GM23338 (cell line): ENCODE data around the gene RTL1. TPM values are rescaled to one million over a fixed set of nuclear protein-coding genes. Genes with fewer than 3 reads are reported as not detected.

Experiments used
- ATAC-seq: fragments of 200-7000 bp; cut with Tn5 transposase; 3 replicates; pipeline ENCODE4 v1.9.1; 2020
- DNase-seq: peaks from one replicate; pipeline ENCODE4 v3.0.0-alpha.2; 2015; ENCODE audit warnings: low spot score
- H2AFZ ChIP-seq: fragments of 200-600 bp; sonication (generic); 2 replicates; pipeline ENCODE4 v1.8.0; 2016; ENCODE audit warnings: antibody characterized with exemption, mild to moderate bottlenecking, moderate library complexity
- H3F3A ChIP-seq: fragments of 200-600 bp; sonication (generic); replicated peaks from 2 replicates; pipeline ENCODE4 v1.8.0; 2017; ENCODE audit warnings: antibody characterized with exemption, mixed run types, low read depth
- H3K27ac ChIP-seq: fragments of 200-600 bp; sonication (generic); 2 replicates; pipeline ENCODE4 v1.6.1; 2016; ENCODE audit warnings: low read depth
- H3K27me3 ChIP-seq: fragments of 200-600 bp; sonication (generic); 2 replicates; pipeline ENCODE4 v1.8.0; 2016; ENCODE audit warnings: mild to moderate bottlenecking, mixed run types, moderate library complexity; ENCODE audit not compliant: insufficient read depth
- H3K36me3 ChIP-seq: fragments of 200-600 bp; sonication (generic); 2 replicates; pipeline ENCODE4 v1.8.0; 2016; ENCODE audit warnings: mild to moderate bottlenecking; ENCODE audit not compliant: insufficient read depth
- H3K4me1 ChIP-seq: fragments of 200-600 bp; sonication (generic); 2 replicates; pipeline ENCODE4 v1.8.0; 2016; ENCODE audit warnings: mild to moderate bottlenecking, moderate library complexity; ENCODE audit not compliant: insufficient read depth
- H3K4me2 ChIP-seq: fragments of 200-600 bp; sonication (generic); 2 replicates; pipeline ENCODE4 v1.7.1; 2017; ENCODE audit warnings: mixed run types
- H3K4me3 ChIP-seq: fragments of 200-600 bp; sonication (generic); 2 replicates; pipeline ENCODE4 v1.6.1; 2016; ENCODE audit warnings: mixed run types
- H3K79me2 ChIP-seq: fragments of 200-600 bp; sonication (generic); replicated peaks from 2 replicates; pipeline ENCODE4 v1.8.0; 2017; ENCODE audit warnings: mild to moderate bottlenecking; ENCODE audit not compliant: insufficient read depth
- H3K9me2 ChIP-seq: fragments of 200-600 bp; sonication (generic); 2 replicates; pipeline ENCODE4 v1.8.0; 2017; ENCODE audit not compliant: insufficient read depth
- H4K20me1 ChIP-seq: fragments of 200-600 bp; sonication (generic); replicated peaks from 2 replicates; pipeline ENCODE4 v1.8.0; 2017; ENCODE audit warnings: mild to moderate bottlenecking; ENCODE audit not compliant: insufficient read depth
- H3K27ac Mint-ChIP-seq: 2 replicates; pipeline ENCODE4 v1.8.0; 2020; ENCODE audit warnings: inconsistent platforms, mild to moderate bottlenecking, moderate library complexity, mixed read lengths
- H3K27me3 Mint-ChIP-seq: 3 replicates; pipeline ENCODE4 v1.8.0; 2022; ENCODE audit warnings: low read depth, mild to moderate bottlenecking, moderate library complexity, mixed read lengths, inconsistent platforms; ENCODE audit not compliant: insufficient read depth, poor library complexity
- H3K36me3 Mint-ChIP-seq: 3 replicates; pipeline ENCODE4 v1.8.0; 2021; ENCODE audit warnings: low read depth, mild to moderate bottlenecking, inconsistent platforms, moderate library complexity, mixed read lengths
- H3K4me1 Mint-ChIP-seq: 3 replicates; pipeline ENCODE4 v1.8.0; 2020; ENCODE audit warnings: mild to moderate bottlenecking, inconsistent platforms, mixed read lengths
- H3K4me3 Mint-ChIP-seq: 3 replicates; pipeline ENCODE4 v1.8.0; 2021; ENCODE audit warnings: moderate library complexity, mild to moderate bottlenecking, inconsistent platforms, mixed read lengths
- H3K9me3 Mint-ChIP-seq: 3 replicates; pipeline ENCODE4 v1.8.0; 2020; ENCODE audit warnings: moderate library complexity, mild to moderate bottlenecking, inconsistent platforms, mixed read lengths
- CREB1 ChIP-seq: fragments of 250-450 bp; sonication (Bioruptor Pico); IDR thresholded peaks from 2 replicates; pipeline ENCODE4 v1.5.0; 2020; ENCODE audit warnings: low read depth, mild to moderate bottlenecking, moderate library complexity
- EZH2 ChIP-seq: fragments of 200-600 bp; sonication (generic); IDR thresholded peaks from one replicate; pipeline ENCODE4 v1.8.0; 2017; ENCODE audit warnings: antibody characterized with exemption, mild to moderate bottlenecking, low read depth; ENCODE audit not compliant: unreplicated experiment
- EZH2phosphoT487 ChIP-seq: fragments of 200-600 bp; sonication (generic); IDR thresholded peaks from one replicate; pipeline ENCODE4 v1.8.1; 2018; ENCODE audit warnings: antibody characterized with exemption; ENCODE audit not compliant: unreplicated experiment
- JUNB ChIP-seq: IDR thresholded peaks from one replicate; pipeline ENCODE4 v1.6.1; 2016; ENCODE audit warnings: antibody characterized with exemption; ENCODE audit not compliant: unreplicated experiment
- NANOG ChIP-seq: IDR thresholded peaks from 2 replicates; pipeline ENCODE4 v1.6.1; 2016; ENCODE audit warnings: antibody characterized with exemption, borderline replicate concordance
- POLR2AphosphoS5 ChIP-seq: IDR thresholded peaks from 2 replicates; pipeline ENCODE4 v1.6.1; 2016; ENCODE audit warnings: antibody characterized with exemption, low read depth
- STAT1 ChIP-seq: IDR thresholded peaks from one replicate; pipeline ENCODE4 v1.6.1; 2016; ENCODE audit warnings: antibody characterized with exemption; ENCODE audit not compliant: unreplicated experiment
- ZNF114 ChIP-seq: fragments of 250-450 bp; sonication (Bioruptor Pico); IDR thresholded peaks from 2 replicates; pipeline ENCODE4 v1.5.0; 2020; ENCODE audit warnings: mild to moderate bottlenecking, moderate library complexity
- ZNF331 ChIP-seq: fragments of 250-450 bp; sonication (Bioruptor Pico); IDR thresholded peaks from 2 replicates; pipeline ENCODE4 v1.5.0; 2020; ENCODE audit warnings: low read depth, mild to moderate bottlenecking, moderate library complexity
- polyA plus RNA-seq: library from polyadenylated mRNA; unstranded; fragments of >200 nt; fragmentation: Nextera tagmentation; extraction: Ambion mirVana; gene quantifications from 2 replicates; pipeline ENCODE4 v1.2.1, GENCODE V29; 2016
- total RNA-seq: library from RNA; depleted of rRNA; stranded (reverse); fragments of >200 nt; shearing (Covaris generic); gene quantifications from 2 replicates; pipeline ENCODE4 v1.2.3, GENCODE V29; 2014
- TF ChIP-seq, protein P1 (sequence below): fragments of 250-450 bp; sonication (Bioruptor Pico); IDR thresholded peaks from 2 replicates; pipeline ENCODE4 v1.5.0; 2020; ENCODE audit warnings: mild to moderate bottlenecking, moderate library complexity
- TF ChIP-seq, protein P2 (sequence below): IDR thresholded peaks from 2 replicates; pipeline ENCODE4 v1.6.1; 2016; ENCODE audit warnings: antibody characterized with exemption
- TF ChIP-seq, protein P3 (sequence below): IDR thresholded peaks from one replicate; pipeline ENCODE4 v1.6.1; 2018; ENCODE audit warnings: antibody characterized with exemption; ENCODE audit not compliant: unreplicated experiment
- TF ChIP-seq, protein P4 (sequence below), 2 experiments: fragments of 200-600 bp in 1 of 2; sonication (generic) in 1 of 2; conservative IDR thresholded peaks; 2 replicates each; pipeline versions ENCODE4 v1.5.1 to v1.6.1; 2016 to 2017; ENCODE audit warnings: antibody characterized with exemption in 2 of 2, low read depth in 2 of 2, mild to moderate bottlenecking in 2 of 2, moderate library complexity in 1 of 2

RTL1 gene
- total and polyA plus RNA-seq, 2 experiments from 2014 or later, result not detected

DNA sequence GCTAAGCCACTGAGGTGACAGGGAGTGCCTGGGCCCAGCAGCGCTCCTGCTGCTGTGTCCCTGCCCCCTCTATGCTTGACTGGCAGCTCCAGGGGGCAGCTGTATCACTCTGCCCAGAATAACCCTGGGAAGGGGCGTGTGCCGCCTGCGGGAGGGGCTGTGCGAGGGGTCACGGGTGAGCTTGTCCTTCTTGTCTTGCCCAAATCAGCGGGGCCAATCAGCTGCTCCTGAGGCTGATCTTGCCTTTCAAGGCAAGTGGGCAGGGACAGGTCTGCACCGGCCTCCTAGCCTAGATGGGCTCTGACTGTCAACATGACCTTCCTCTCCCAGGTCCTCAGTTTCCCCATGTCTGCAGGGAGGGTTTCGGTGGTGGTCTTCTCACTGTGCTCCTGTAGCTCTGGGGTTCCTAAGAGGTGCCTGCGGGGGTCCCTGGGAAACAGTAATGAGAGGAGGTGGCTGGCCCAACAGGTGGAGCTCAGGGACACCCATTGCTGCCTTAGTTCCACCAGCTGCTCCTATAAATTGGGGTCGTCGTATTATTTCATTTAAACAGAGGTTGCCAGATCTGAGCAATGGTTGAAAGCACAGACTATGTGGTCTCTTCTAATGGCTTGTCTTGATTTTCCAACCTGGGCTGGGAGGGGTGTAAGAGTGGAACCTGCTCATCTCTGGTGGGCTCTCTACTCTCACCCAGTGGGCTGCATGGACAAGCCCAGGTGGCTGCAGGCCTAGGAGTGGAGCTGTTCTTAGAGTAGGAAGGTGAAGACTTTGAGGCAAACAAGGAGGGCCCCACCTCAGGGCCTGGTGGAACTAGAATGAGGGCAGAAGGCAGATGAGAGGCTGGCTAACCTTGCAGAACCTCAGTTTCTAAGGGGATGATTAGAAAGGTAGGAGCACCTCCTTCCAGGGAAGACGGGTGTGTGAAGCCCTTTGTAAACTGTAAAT, 11.7 kb downstream of the RTL1 start:
- Histone ChIP-seq H3K36me3 (no peaks in the 10 kb centered on the region), H2AFZ (no peak overlapping the region), H3K4me3 (no peak overlapping the region), H3K4me2 (no peak overlapping the region), H3K9me2 (no peaks in the 10 kb centered on the region), H4K20me1 (no peaks in the 10 kb centered on the region), H3K79me2 (no peaks in the 10 kb centered on the region), H3F3A (no peaks in the 10 kb centered on the region), H3K27ac (no peak overlapping the region), H3K27me3 (no peaks in the 10 kb centered on the region), H3K4me1 (no peaks in the 10 kb centered on the region; the same call in 1 of the 2 replicates)
- H3K27me3 Mint-ChIP-seq, result peaks cover 7% of the 10 kb centered on the region
- peaks cover 17% of the 10 kb centered on the region for H3K4me1 Mint-ChIP-seq
- no peak overlapping the region for H3K27ac Mint-ChIP-seq
- TF ChIP-seq, protein P1, sequence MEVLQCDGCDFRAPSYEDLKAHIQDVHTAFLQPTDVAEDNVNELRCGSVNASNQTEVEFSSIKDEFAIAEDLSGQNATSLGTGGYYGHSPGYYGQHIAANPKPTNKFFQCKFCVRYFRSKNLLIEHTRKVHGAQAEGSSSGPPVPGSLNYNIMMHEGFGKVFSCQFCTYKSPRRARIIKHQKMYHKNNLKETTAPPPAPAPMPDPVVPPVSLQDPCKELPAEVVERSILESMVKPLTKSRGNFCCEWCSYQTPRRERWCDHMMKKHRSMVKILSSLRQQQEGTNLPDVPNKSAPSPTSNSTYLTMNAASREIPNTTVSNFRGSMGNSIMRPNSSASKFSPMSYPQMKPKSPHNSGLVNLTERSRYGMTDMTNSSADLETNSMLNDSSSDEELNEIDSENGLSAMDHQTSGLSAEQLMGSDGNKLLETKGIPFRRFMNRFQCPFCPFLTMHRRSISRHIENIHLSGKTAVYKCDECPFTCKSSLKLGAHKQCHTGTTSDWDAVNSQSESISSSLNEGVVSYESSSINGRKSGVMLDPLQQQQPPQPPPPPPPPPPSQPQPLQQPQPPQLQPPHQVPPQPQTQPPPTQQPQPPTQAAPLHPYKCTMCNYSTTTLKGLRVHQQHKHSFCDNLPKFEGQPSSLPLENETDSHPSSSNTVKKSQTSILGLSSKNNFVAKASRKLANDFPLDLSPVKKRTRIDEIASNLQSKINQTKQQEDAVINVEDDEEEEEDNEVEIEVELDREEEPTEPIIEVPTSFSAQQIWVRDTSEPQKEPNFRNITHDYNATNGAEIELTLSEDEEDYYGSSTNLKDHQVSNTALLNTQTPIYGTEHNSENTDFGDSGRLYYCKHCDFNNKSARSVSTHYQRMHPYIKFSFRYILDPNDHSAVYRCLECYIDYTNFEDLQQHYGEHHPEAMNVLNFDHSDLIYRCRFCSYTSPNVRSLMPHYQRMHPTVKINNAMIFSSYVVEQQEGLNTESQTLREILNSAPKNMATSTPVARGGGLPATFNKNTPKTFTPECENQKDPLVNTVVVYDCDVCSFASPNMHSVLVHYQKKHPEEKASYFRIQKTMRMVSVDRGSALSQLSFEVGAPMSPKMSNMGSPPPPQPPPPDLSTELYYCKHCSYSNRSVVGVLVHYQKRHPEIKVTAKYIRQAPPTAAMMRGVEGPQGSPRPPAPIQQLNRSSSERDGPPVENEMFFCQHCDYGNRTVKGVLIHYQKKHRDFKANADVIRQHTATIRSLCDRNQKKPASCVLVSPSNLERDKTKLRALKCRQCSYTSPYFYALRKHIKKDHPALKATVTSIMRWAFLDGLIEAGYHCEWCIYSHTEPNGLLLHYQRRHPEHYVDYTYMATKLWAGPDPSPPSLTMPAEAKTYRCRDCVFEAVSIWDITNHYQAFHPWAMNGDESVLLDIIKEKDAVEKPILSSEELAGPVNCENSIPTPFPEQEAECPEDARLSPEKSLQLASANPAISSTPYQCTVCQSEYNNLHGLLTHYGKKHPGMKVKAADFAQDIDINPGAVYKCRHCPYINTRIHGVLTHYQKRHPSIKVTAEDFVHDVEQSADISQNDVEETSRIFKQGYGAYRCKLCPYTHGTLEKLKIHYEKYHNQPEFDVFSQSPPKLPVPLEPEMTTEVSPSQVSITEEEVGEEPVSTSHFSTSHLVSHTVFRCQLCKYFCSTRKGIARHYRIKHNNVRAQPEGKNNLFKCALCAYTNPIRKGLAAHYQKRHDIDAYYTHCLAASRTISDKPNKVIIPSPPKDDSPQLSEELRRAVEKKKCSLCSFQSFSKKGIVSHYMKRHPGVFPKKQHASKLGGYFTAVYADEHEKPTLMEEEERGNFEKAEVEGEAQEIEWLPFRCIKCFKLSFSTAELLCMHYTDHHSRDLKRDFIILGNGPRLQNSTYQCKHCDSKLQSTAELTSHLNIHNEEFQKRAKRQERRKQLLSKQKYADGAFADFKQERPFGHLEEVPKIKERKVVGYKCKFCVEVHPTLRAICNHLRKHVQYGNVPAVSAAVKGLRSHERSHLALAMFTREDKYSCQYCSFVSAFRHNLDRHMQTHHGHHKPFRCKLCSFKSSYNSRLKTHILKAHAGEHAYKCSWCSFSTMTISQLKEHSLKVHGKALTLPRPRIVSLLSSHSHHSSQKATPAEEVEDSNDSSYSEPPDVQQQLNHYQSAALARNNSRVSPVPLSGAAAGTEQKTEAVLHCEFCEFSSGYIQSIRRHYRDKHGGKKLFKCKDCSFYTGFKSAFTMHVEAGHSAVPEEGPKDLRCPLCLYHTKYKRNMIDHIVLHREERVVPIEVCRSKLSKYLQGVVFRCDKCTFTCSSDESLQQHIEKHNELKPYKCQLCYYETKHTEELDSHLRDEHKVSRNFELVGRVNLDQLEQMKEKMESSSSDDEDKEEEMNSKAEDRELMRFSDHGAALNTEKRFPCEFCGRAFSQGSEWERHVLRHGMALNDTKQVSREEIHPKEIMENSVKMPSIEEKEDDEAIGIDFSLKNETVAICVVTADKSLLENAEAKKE (CRISPR knock-in tag), result no peak
- TF ChIP-seq, protein P2, sequence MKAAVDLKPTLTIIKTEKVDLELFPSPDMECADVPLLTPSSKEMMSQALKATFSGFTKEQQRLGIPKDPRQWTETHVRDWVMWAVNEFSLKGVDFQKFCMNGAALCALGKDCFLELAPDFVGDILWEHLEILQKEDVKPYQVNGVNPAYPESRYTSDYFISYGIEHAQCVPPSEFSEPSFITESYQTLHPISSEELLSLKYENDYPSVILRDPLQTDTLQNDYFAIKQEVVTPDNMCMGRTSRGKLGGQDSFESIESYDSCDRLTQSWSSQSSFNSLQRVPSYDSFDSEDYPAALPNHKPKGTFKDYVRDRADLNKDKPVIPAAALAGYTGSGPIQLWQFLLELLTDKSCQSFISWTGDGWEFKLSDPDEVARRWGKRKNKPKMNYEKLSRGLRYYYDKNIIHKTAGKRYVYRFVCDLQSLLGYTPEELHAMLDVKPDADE, result no peak
- TF ChIP-seq STAT1, result no peak
- TF ChIP-seq EZH2, result no peak
- TF ChIP-seq POLR2AphosphoS5, result no peak
- no peak for TF ChIP-seq JUNB
- no peak for TF ChIP-seq CREB1
- no peak for TF ChIP-seq NANOG
- TF ChIP-seq EZH2phosphoT487, result no peak
- TF ChIP-seq, protein P3, sequence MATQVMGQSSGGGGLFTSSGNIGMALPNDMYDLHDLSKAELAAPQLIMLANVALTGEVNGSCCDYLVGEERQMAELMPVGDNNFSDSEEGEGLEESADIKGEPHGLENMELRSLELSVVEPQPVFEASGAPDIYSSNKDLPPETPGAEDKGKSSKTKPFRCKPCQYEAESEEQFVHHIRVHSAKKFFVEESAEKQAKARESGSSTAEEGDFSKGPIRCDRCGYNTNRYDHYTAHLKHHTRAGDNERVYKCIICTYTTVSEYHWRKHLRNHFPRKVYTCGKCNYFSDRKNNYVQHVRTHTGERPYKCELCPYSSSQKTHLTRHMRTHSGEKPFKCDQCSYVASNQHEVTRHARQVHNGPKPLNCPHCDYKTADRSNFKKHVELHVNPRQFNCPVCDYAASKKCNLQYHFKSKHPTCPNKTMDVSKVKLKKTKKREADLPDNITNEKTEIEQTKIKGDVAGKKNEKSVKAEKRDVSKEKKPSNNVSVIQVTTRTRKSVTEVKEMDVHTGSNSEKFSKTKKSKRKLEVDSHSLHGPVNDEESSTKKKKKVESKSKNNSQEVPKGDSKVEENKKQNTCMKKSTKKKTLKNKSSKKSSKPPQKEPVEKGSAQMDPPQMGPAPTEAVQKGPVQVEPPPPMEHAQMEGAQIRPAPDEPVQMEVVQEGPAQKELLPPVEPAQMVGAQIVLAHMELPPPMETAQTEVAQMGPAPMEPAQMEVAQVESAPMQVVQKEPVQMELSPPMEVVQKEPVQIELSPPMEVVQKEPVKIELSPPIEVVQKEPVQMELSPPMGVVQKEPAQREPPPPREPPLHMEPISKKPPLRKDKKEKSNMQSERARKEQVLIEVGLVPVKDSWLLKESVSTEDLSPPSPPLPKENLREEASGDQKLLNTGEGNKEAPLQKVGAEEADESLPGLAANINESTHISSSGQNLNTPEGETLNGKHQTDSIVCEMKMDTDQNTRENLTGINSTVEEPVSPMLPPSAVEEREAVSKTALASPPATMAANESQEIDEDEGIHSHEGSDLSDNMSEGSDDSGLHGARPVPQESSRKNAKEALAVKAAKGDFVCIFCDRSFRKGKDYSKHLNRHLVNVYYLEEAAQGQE, result no peak
- no peak for TF ChIP-seq ZNF331
- TF ChIP-seq, protein P4, sequence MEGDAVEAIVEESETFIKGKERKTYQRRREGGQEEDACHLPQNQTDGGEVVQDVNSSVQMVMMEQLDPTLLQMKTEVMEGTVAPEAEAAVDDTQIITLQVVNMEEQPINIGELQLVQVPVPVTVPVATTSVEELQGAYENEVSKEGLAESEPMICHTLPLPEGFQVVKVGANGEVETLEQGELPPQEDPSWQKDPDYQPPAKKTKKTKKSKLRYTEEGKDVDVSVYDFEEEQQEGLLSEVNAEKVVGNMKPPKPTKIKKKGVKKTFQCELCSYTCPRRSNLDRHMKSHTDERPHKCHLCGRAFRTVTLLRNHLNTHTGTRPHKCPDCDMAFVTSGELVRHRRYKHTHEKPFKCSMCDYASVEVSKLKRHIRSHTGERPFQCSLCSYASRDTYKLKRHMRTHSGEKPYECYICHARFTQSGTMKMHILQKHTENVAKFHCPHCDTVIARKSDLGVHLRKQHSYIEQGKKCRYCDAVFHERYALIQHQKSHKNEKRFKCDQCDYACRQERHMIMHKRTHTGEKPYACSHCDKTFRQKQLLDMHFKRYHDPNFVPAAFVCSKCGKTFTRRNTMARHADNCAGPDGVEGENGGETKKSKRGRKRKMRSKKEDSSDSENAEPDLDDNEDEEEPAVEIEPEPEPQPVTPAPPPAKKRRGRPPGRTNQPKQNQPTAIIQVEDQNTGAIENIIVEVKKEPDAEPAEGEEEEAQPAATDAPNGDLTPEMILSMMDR (conservative IDR thresholded peaks at IDR 0.05; ENCODE audit: low read depth in 2 of 2), result no peak
- TF ChIP-seq ZNF114 (CRISPR knock-in tag), result no peak
- ATAC-seq, result no peak
- H3K4me3 Mint-ChIP-seq, result no peak overlapping the region
- H3K36me3 Mint-ChIP-seq, result no peaks in the 10 kb centered on the region
- DNase-seq, result no peak
- no peaks in the 10 kb centered on the region for H3K9me3 Mint-ChIP-seq
